Central memory CD8-positive, alpha-beta T cell (primary cell): ENCODE measurements around the gene IRS2.

ENCODE experiments used
- ATAC-seq: fragments of 150-1000 bp; cut with Tn5 transposase; replicated peaks from 2 replicates; pipeline ENCODE4 v1.10.0; 2022; ENCODE audit warnings: mild to moderate bottlenecking, moderate FRiP score, moderate number of reproducible peaks; ENCODE audit not compliant: poor library complexity, severe bottlenecking; ENCODE audit errors: extremely low read depth
- DNase-seq, 2 donors: peaks; one replicate each; pipeline ENCODE4 v3.0.0; 2021; ENCODE audit warnings: low spot score in 2 of 2
- H3K27ac Mint-ChIP-seq: one replicate; pipeline ENCODE4 v1.8.0; 2022; ENCODE audit warnings: low read depth, mild to moderate bottlenecking, moderate library complexity, mixed read lengths
- H3K27me3 Mint-ChIP-seq: one replicate; pipeline ENCODE4 v1.8.0; 2022; ENCODE audit warnings: mixed read lengths
- H3K36me3 Mint-ChIP-seq: one replicate; pipeline ENCODE4 v1.8.0; 2022; ENCODE audit warnings: mild to moderate bottlenecking, moderate library complexity, mixed read lengths; ENCODE audit not compliant: insufficient read depth
- H3K4me1 Mint-ChIP-seq: one replicate; pipeline ENCODE4 v1.8.0; 2022; ENCODE audit warnings: mixed read lengths
- H3K4me3 Mint-ChIP-seq: one replicate; pipeline ENCODE4 v1.8.0; 2022; ENCODE audit warnings: mild to moderate bottlenecking, moderate library complexity, mixed read lengths
- H3K9me3 Mint-ChIP-seq: one replicate; pipeline ENCODE4 v1.8.0; 2022; ENCODE audit warnings: mixed read lengths

Gene IRS2

DNA sequence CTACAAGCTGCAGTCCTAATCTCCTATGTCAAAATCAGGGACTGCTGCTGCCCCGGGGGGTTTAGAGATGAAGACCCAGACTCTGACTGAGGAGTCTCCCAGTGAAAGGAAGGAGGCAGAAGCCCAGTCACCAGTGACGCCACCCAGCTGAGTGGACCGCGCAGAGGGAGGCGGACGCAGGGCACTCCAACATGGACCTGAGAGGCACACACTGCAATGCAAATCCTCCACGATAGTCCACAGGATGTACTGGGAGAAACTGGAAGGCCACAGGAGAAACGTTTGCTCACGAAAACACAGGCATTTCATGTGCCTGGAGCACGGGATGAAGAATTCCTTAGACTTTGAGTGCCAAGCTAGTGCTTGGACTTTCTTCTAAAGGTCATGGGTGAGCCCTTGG lies 58.3 kb downstream of the IRS2 start:
- ATAC-seq (no peak), DNase-seq (no peak)
- Mint-ChIP-seq H3K27me3 (no peaks in the 10 kb centered on the region), H3K27ac (no peak overlapping the region), H3K36me3 (peaks cover 1% of the 10 kb centered on the region), H3K4me1 (no peaks in the 10 kb centered on the region), H3K9me3 (peaks cover under 1% of the 10 kb centered on the region), H3K4me3 (no peak overlapping the region)

DNA sequence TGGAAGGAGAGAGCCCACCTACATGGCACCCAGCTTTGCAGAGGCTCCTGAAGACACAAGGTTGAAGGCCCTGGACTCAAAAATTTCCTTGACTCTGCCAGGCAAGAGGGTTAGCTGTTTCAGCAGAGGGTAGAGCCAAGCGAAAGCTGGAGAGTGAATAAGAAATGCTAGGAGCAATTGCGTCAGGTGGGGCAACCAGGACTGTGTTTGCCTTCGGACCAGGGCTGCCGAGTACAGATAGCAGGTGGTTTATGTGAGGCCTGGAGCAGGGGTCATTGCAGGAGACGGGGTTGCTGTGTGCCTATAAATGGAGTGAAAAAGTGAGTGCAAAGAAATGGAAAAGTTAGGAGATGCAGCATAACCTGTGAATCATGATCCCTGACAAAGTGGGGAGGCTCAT lies 59.1 kb downstream of the IRS2 start:
- H3K4me3 Mint-ChIP-seq = no peak overlapping the region
- no peaks in the 10 kb centered on the region for H3K9me3 Mint-ChIP-seq
- ATAC-seq (no peak), DNase-seq (no peak)
- no peak overlapping the region for H3K27ac Mint-ChIP-seq
- H3K27me3 Mint-ChIP-seq = no peaks in the 10 kb centered on the region
- H3K36me3 Mint-ChIP-seq = peaks cover 1% of the 10 kb centered on the region
- H3K4me1 Mint-ChIP-seq = no peaks in the 10 kb centered on the region

DNA sequence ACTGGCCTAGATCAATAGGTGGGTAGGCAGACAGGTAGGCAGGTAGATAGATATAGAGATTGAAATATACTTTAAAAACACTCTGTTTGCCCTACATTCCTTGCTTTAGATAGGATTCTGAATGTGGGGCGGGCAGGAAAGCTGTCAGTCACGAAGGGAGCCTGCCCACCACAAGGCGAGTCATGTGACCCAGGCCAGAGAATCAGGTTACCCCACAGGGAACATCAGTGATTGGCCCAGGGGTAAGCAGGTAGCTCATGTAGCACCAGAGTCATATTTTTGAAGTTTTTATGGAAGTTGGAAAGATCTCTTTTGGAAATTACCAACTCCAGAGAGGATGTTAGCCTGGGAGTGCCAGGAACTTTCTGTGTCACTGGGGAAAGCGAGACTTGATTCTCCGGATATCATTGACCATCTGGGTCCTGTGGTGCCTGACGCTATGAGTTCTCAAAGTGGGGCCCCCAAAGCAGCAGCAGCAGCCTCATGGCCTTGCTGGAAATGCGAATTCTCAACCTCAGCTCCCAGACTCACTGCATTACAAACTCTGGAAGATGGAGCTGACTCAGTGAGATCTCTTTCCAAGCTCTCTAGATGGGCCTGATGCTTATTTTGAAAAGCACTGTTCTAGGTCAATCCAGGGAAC lies 60.3 kb downstream of the IRS2 start:
- DNase-seq (no peak), ATAC-seq (no peak)
- H3K27ac Mint-ChIP-seq = no peak overlapping the region
- H3K36me3 Mint-ChIP-seq = peaks cover 1% of the 10 kb centered on the region
- no peaks in the 10 kb centered on the region for H3K9me3 Mint-ChIP-seq
- no peaks in the 10 kb centered on the region for H3K4me1 Mint-ChIP-seq
- H3K4me3 Mint-ChIP-seq = no peak overlapping the region
- no peaks in the 10 kb centered on the region for H3K27me3 Mint-ChIP-seq

DNA sequence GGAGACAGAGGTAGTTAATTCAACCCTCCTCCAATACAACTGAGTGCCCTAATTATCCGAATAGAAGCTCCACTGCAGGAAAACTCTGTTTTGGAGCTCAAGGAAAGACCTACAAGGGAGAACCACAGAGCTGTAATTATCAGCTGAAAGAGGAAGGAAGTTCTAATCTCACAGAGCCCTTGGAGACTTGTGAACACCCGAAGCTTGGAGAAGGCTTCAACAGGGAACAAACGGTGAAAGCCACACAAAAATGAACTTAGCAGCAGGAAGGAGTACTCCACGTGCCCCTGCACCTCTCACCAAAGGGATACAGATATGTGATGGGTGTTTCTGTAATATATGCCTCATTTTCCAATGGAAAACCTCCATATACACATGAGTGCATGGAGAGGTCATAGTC lies 61.1 kb downstream of the IRS2 start:
- peaks cover under 1% of the 10 kb centered on the region for H3K9me3 Mint-ChIP-seq
- peaks cover 1% of the 10 kb centered on the region for H3K36me3 Mint-ChIP-seq
- H3K4me3 Mint-ChIP-seq = no peak overlapping the region
- H3K4me1 Mint-ChIP-seq = no peaks in the 10 kb centered on the region
- H3K27me3 Mint-ChIP-seq = no peaks in the 10 kb centered on the region
- no peak for DNase-seq
- no peak for ATAC-seq
- H3K27ac Mint-ChIP-seq = no peak overlapping the region

- no peak overlapping the region for H3K27ac Mint-ChIP-seq
Observed at GRCh38 chr13:109724603-109725002, 61.8 kb downstream of the IRS2 start.

GRCh38 chr13:109723046-109723445 lies 63.3 kb downstream of the IRS2 start:
- ATAC-seq (no peak), DNase-seq (no peak)
- no peak overlapping the region for H3K27ac Mint-ChIP-seq
- H3K27me3 Mint-ChIP-seq = no peaks in the 10 kb centered on the region
- no peaks in the 10 kb centered on the region for H3K4me1 Mint-ChIP-seq
- H3K4me3 Mint-ChIP-seq = no peak overlapping the region
- peaks cover 6% of the 10 kb centered on the region for H3K9me3 Mint-ChIP-seq
- H3K36me3 Mint-ChIP-seq = no peaks in the 10 kb centered on the region

More at GRCh38 chr13:109724603-109725002, 61.8 kb downstream of the IRS2 start:
- H3K27me3 Mint-ChIP-seq = no peaks in the 10 kb centered on the region
- peaks cover 1% of the 10 kb centered on the region for H3K36me3 Mint-ChIP-seq
- peaks cover 6% of the 10 kb centered on the region for H3K9me3 Mint-ChIP-seq
- no peak overlapping the region for H3K4me3 Mint-ChIP-seq
- DNase-seq = no peak
- H3K4me1 Mint-ChIP-seq = no peaks in the 10 kb centered on the region
- no peak for ATAC-seq

DNA sequence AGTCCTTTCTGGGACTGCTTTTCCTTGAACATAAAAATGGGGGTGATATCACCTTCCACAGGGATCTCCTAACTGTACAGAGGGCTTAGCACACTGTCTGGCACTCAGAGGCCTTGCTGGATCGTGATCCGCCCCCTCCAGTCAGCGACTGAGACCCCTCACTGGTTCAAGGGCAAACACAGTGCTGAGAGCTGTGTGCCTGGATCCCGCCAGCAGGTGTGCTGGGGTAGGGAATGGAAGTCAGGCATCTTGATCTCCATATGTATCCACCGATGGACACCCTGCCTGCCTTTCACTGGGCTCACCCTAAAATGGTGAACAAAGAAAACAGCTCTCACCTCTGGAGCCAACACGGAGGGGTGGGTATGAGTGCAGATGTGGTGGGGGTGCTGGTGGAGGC lies 64.3 kb downstream of the IRS2 start:
- H3K36me3 Mint-ChIP-seq = no peaks in the 10 kb centered on the region
- DNase-seq (no peak), ATAC-seq (no peak)
- no peak overlapping the region for H3K4me3 Mint-ChIP-seq
- H3K9me3 Mint-ChIP-seq = peaks cover 6% of the 10 kb centered on the region
- H3K4me1 Mint-ChIP-seq = no peaks in the 10 kb centered on the region
- no peaks in the 10 kb centered on the region for H3K27me3 Mint-ChIP-seq
- H3K27ac Mint-ChIP-seq = no peak overlapping the region

- H3K4me3 Mint-ChIP-seq = no peak overlapping the region
- no peaks in the 10 kb centered on the region for H3K36me3 Mint-ChIP-seq
- no peak for DNase-seq
- ATAC-seq = no peak
- peaks cover 6% of the 10 kb centered on the region for H3K9me3 Mint-ChIP-seq
- H3K27me3 Mint-ChIP-seq = no peaks in the 10 kb centered on the region
- H3K27ac Mint-ChIP-seq = no peak overlapping the region
- H3K4me1 Mint-ChIP-seq = no peaks in the 10 kb centered on the region
Observed at GRCh38 chr13:109720758-109721184, 65.6 kb downstream of the IRS2 start.

- DNase-seq (no peak), ATAC-seq (no peak)
- H3K27ac Mint-ChIP-seq = no peak overlapping the region
- no peaks in the 10 kb centered on the region for H3K36me3 Mint-ChIP-seq
- peaks cover 6% of the 10 kb centered on the region for H3K9me3 Mint-ChIP-seq
- H3K27me3 Mint-ChIP-seq = no peaks in the 10 kb centered on the region
- H3K4me3 Mint-ChIP-seq = no peak overlapping the region
- H3K4me1 Mint-ChIP-seq = no peaks in the 10 kb centered on the region
Observed at GRCh38 chr13:109719962-109720646, 66.3 kb downstream of the IRS2 start.

GRCh38 chr13:109718726-109719125 lies 67.7 kb downstream of the IRS2 start:
- ATAC-seq = no peak
- no peaks in the 10 kb centered on the region for H3K4me1 Mint-ChIP-seq
- H3K4me3 Mint-ChIP-seq = no peak overlapping the region
- no peak for DNase-seq
- H3K36me3 Mint-ChIP-seq = no peaks in the 10 kb centered on the region
- H3K27me3 Mint-ChIP-seq = no peaks in the 10 kb centered on the region
- peaks cover 6% of the 10 kb centered on the region for H3K9me3 Mint-ChIP-seq
- H3K27ac Mint-ChIP-seq = no peak overlapping the region

DNA sequence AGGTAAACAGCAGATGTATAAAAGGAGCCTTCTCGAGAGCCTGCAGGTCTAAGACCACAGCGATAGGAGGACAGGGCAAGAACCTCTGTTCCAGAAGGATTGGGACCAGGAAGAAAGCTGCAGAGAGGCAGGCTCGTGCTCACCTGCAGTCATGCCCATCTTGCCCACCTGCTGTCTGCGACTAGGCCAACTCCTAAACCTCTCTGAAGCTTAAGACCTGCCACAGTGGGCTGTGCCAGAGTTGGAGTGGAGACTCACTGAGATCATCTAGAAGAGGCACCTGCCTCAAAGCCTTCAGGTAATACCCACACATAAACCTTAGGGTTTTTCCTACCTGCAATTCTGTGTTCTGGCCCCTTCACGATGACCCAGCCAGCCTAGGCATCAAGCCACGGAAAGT lies 68.7 kb downstream of the IRS2 start:
- ATAC-seq = no peak
- Mint-ChIP-seq H3K27ac (no peak overlapping the region), H3K4me1 (no peaks in the 10 kb centered on the region)

DNA sequence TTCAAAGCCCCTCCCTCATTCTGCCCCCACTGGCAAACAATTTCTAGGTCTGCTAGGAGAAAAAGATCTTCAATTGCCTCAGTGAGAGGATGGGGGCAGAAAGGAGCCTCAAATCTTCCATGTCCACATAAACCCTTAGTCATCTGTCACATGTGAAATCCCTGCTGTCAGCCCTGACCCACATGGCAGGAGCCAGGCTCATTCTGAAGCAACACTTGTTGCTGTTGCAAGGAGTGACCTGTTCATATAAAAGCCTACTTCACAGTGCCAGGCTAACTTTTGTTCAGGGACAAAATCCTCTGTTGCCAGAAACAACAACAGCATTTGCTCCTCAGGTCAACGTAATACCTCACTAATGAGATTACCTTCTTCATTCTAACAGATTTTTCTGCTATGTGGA lies 70.5 kb downstream of the IRS2 start:
- DNase-seq (no peak), ATAC-seq (no peak)
- Mint-ChIP-seq H3K4me3 (no peak overlapping the region), H3K27ac (no peak overlapping the region), H3K4me1 (no peaks in the 10 kb centered on the region), H3K27me3 (no peaks in the 10 kb centered on the region), H3K9me3 (peaks cover 6% of the 10 kb centered on the region), H3K36me3 (no peaks in the 10 kb centered on the region)

More for the DNA sequence above, 68.7 kb downstream of the IRS2 start:
- Mint-ChIP-seq H3K9me3 (peaks cover 6% of the 10 kb centered on the region), H3K36me3 (no peaks in the 10 kb centered on the region), H3K27me3 (no peaks in the 10 kb centered on the region), H3K4me3 (no peak overlapping the region)
- no peak for DNase-seq

DNA sequence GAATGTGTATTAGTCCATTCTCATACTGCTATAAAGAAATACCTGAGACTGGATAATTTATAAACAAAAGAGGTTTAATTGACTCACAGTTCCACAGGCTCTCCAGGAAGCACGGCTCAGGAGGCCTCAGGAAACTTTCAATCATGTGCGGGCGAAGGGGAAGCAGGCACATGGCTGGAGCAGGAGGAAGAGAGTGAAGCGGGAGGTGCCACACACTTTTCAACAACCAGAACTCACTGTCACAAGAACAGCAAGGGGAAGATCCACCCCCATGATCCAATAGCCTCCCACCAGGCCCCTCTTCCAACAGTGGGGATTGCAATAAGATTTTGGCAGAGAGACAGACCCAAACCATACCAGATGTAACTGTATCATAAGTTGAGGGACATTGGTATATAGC lies 72.7 kb downstream of the IRS2 start:
- no peak for ATAC-seq
- no peak overlapping the region for H3K27ac Mint-ChIP-seq
- H3K4me1 Mint-ChIP-seq = no peaks in the 10 kb centered on the region
- H3K4me3 Mint-ChIP-seq = no peak overlapping the region
- no peak for DNase-seq
- H3K36me3 Mint-ChIP-seq = no peaks in the 10 kb centered on the region
- peaks cover 5% of the 10 kb centered on the region for H3K9me3 Mint-ChIP-seq
- no peaks in the 10 kb centered on the region for H3K27me3 Mint-ChIP-seq
